ENCODE data around the gene ZNF678. TPM values are rescaled to one million over a fixed set of nuclear protein-coding genes. Genes with fewer than 3 reads are reported as not detected.
"Not testable (repeated sequence)": the region's sequence is repeated elsewhere in the genome, so short reads cannot be mapped to it uniquely, and the experiment has no call there.

Gene ZNF678
- total RNA-seq, 4 donors from 2014 or later: 1.2 to 6.8 (median 2.5) TPM

- DNase-seq (ENCODE audit: low spot score in 2 of 2): no peak
- H3K4me3 ChIP-seq (ENCODE audit: low read depth, poor library complexity, severe bottlenecking): no peak overlapping the region
- TF ChIP-seq POLR2A (IDR thresholded peaks at IDR 0.05) (no peak), CTCF (IDR thresholded peaks at IDR 0.05) (no peak)
- intact Hi-C loops (cut with DNase I; ENCODE audit: low total_unique reads): no loop called here
Measured at GRCh38 chr1:227577500-227577899, 14.1 kb downstream of the ZNF678 start.

GRCh38 chr1:227583354-227583753 lies 20.0 kb downstream of the ZNF678 start:
- intact Hi-C loops (cut with DNase I; ENCODE audit: low total_unique reads): no loop called here
- TF ChIP-seq POLR2A (IDR thresholded peaks at IDR 0.05) (no peak), CTCF (IDR thresholded peaks at IDR 0.05) (no peak)
- WGBS, 2 donors: 91 to 98% methylated on average over 2 of the region's 2 CpGs
- no peak for DNase-seq (ENCODE audit: low spot score in 2 of 2)
- no peak overlapping the region for H3K4me3 ChIP-seq (ENCODE audit: low read depth, poor library complexity, severe bottlenecking)

- intact Hi-C loops (cut with DNase I; ENCODE audit: low total_unique reads): no loop called here
- TF ChIP-seq CTCF (IDR thresholded peaks at IDR 0.05) (no peak), POLR2A (IDR thresholded peaks at IDR 0.05) (no peak)
- no peak overlapping the region for H3K4me3 ChIP-seq (ENCODE audit: low read depth, poor library complexity, severe bottlenecking)
- no peak for DNase-seq (ENCODE audit: low spot score in 2 of 2)
Measured at GRCh38 chr1:227586733-227587132, 23.4 kb downstream of the ZNF678 start.

GRCh38 chr1:227587968-227588367 lies 24.6 kb downstream of the ZNF678 start:
- WGBS, 2 donors: 100% methylated on average over 1 of the region's 1 CpG
- no peak for TF ChIP-seq CTCF (IDR thresholded peaks at IDR 0.05)
- no peak for TF ChIP-seq POLR2A (IDR thresholded peaks at IDR 0.05)
- intact Hi-C loops (cut with DNase I; ENCODE audit: low total_unique reads): no loop called here
- no peak for DNase-seq (ENCODE audit: low spot score in 2 of 2)
- no peak overlapping the region for H3K4me3 ChIP-seq (ENCODE audit: low read depth, poor library complexity, severe bottlenecking)

- 87 to 97% methylated on average over 1 of the region's 1 CpG for WGBS, 2 donors
- DNase-seq (ENCODE audit: low spot score in 2 of 2); intact Hi-C loops (cut with DNase I; ENCODE audit: low total_unique reads); H3K4me3 ChIP-seq (ENCODE audit: low read depth, poor library complexity, severe bottlenecking): not testable (repeated sequence)
Measured at GRCh38 chr1:227588769-227589168, 25.4 kb downstream of the ZNF678 start.

- WGBS, 2 donors: 82 to 96% methylated on average over 4 of the region's 4 CpGs
- intact Hi-C loops (cut with DNase I; ENCODE audit: low total_unique reads); DNase-seq (ENCODE audit: low spot score in 2 of 2); H3K4me3 ChIP-seq (ENCODE audit: low read depth, poor library complexity, severe bottlenecking): not testable (repeated sequence)
Measured at GRCh38 chr1:227589777-227590176, 26.4 kb downstream of the ZNF678 start.

- H3K4me3 ChIP-seq (ENCODE audit: low read depth, poor library complexity, severe bottlenecking); DNase-seq (ENCODE audit: low spot score in 2 of 2); intact Hi-C loops (cut with DNase I; ENCODE audit: low total_unique reads): not testable (repeated sequence)
- WGBS, 2 donors: 93 to 95% methylated on average over 6 of the region's 6 CpGs
Measured at GRCh38 chr1:227596222-227596621, 32.9 kb downstream of the ZNF678 start.
